Stimulated activated CD8-positive, alpha-beta memory T cell treated with anti-CD3 and anti-CD28 coated beads, Interleukin-4, amount 100 ng/mL, for 48 hours (primary cell): ENCODE results near the gene STARD13.

Source experiments
- DNase-seq: peaks from one replicate; pipeline ENCODE4 v3.0.0-alpha.2; 2020

STARD13 gene, protein sequence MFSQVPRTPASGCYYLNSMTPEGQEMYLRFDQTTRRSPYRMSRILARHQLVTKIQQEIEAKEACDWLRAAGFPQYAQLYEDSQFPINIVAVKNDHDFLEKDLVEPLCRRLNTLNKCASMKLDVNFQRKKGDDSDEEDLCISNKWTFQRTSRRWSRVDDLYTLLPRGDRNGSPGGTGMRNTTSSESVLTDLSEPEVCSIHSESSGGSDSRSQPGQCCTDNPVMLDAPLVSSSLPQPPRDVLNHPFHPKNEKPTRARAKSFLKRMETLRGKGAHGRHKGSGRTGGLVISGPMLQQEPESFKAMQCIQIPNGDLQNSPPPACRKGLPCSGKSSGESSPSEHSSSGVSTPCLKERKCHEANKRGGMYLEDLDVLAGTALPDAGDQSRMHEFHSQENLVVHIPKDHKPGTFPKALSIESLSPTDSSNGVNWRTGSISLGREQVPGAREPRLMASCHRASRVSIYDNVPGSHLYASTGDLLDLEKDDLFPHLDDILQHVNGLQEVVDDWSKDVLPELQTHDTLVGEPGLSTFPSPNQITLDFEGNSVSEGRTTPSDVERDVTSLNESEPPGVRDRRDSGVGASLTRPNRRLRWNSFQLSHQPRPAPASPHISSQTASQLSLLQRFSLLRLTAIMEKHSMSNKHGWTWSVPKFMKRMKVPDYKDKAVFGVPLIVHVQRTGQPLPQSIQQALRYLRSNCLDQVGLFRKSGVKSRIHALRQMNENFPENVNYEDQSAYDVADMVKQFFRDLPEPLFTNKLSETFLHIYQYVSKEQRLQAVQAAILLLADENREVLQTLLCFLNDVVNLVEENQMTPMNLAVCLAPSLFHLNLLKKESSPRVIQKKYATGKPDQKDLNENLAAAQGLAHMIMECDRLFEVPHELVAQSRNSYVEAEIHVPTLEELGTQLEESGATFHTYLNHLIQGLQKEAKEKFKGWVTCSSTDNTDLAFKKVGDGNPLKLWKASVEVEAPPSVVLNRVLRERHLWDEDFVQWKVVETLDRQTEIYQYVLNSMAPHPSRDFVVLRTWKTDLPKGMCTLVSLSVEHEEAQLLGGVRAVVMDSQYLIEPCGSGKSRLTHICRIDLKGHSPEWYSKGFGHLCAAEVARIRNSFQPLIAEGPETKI

GRCh38 chr13:33285420-33286124, at the start of gene STARD13:
STARD13 (minus strand) TSS chr13:33285755; CDS start chr13:33285638, 117 bp downstream.
- peak; percentile 32 for DNase-seq

DNA sequence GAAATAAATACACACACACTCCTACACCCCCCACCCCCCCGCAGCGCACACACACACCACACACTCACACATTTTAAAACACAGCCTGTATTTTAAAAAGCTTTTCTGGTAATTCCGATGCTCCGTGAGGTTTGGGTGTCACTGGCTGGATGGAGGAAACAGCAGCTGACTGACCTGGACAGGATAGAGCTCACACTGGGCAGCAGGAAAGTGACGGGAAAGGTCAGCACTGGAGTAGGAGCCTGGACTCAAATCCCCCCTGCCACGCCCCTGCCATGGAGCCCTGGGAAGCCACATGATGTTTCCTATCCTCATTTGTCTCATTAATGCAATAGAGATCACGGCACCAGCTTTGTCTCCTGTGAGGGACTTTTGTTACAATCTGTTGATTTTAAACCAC, 49.3 kb upstream of the STARD13 start:
- no peak for DNase-seq

GRCh38 chr13:33331962-33332361, 46.4 kb upstream of the STARD13 start:
- DNase-seq = no peak

DNA sequence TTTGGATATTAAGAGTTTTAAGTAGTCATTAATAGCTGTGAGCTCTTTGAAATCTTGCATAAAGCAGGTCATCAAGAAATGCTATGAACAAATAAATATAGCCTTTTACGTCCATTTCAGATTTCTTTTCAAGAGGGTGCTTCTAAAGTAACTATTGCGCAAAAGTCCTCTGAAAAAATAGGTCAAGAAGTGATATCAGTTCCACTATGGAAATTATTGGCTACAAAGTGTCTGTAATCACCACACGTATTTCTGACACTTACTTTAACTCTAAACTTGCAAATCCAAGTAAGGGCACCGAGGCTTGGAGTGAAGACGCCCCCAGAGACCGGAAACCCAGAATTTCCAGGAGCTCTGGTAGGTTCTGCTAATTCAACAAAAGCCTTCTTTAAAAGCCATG, 44.9 kb upstream of the STARD13 start:
- DNase-seq = no peak

GRCh38 chr13:33328701-33329100, 43.1 kb upstream of the STARD13 start:
- DNase-seq = no peak

DNA sequence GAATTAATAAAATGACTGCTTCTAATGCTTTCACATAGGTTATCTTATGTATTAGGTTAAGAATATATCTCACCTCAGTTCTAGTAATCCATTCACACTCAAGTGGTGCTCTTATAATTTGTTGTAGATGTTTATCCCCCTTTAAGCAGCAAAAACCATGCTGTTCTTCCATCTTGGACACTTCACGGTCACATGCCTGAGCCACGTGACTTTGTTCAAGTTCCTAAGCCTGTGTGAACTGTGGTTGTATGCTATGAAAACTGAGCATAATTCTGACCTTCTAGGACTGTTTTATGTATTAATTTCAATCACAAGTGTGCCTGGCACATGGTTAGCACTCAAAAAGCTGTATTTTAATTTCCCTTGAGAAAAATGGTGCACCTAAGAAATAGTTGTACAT, 41.2 kb upstream of the STARD13 start:
- DNase-seq = no peak

- no peak for DNase-seq
Observed at GRCh38 chr13:33326246-33326645, 40.7 kb upstream of the STARD13 start.

DNA sequence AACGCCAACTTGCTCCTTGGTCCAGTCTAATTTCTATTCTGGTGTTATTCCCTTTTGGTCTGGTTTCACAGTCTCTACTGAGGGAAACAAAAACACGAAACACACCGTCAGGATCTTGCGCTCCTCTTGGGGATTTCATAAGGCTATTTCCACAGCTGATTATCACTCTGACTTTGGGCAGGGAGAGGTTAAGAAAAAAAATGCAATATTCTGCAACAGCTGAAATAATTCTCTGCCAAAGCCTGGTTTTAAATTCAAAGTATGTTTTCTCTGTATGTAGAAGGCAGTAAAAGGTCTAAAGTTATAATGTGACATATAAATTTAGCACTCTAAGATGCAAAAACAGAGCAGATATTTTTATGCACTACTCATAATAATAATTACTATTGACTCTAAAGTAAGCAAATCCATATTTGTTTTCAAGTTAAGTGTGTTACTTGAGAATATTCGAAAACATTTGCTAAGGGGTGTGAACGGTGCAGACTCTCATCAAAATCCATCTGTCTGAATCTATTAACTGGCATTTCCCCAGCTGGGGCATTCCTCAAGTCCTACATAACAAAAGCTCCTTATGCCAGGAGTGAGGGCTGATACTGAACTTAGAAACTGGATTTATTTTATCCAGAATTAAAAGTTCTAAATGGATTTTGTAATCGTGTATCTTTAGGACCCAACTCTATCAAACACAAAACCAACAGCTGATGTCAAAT, 38.4 kb upstream of the STARD13 start:
- DNase-seq = no peak

DNA sequence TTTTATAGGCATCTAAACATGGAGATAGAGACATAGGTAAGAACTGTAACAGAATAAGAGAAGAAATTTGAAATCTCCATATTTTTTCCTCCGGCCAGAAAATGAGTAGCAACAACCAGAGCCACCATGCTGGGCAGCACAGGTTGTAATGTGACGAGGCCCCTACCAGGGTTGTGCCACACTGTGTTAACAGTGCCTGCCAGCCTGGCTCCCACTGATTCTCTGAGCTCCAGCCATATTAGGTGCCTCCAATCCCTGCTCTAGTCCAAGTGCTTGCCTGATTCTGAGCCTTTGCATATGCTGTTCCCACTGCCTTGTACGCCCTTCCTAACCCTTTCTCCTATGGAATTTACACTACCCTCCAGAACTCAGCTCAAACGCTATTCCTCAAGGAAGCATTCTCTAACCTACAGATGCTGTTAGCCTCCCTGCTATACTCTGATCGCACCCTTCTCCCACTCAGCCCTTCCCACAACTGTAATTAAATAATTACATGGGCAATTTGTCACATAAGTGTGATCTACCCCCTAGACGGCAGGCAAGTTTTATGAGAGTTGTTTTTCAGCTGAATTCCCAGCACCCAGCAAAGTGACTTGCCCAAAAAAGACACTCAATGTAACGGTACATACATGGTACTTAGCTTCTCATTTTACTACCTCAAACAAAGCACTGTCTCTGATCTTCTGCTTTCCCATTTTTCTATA, 37.6 kb upstream of the STARD13 start:
- no peak for DNase-seq

DNA sequence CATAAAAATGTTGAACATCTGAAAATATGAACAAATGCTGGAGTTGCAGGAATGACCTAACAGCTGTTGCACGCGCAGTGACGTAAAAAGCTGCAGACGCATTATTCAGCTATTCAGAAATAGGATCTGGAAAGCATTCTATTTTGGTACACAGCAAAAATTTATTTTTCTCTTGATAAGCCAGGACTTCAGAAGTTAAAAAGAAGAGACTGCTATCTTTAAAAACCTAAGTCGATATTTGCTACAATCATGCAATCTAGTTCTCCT, 36.9 kb upstream of the STARD13 start:
- DNase-seq = no peak

DNA sequence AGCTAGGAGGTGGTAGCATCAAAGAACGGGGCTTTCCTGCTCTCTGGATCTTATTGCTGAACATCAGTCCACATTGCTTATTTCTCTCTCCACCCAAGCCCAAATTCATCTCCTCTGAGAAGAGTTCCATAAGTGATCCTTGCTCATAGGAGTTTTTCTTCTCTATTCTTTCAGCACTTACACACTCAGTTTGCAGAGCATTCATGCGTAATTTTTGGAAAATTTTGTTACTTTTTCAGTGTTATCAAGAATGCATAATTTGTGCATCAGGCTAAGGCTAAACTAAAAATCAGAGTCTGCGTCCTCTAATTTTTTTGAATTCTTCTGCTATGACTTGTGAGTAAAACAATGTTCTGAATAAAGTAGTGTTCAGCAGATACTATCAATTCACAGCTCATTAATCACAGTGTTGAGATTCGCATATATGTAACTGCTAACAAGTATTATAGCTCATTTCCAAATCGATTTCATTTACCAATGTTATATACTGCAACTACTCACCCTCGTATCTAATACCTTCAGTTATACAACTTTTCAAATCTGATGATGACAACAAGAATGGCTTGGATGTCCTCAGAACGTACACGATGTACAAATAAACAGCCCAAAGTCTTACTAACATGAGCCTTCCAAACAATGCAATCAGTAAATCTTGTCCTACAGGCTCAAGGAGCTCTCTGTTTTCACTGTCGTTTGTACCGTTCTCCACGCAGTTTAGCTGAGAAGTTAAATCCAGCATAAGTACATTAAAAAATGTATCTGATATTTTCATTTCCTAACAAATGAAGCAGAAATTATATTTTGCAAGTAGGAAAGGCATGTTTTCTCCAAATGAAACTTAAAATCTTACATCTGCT, 36.4 kb upstream of the STARD13 start:
- DNase-seq = no peak

- no peak for DNase-seq
Observed at GRCh38 chr13:33319859-33320258, 34.3 kb upstream of the STARD13 start.

DNA sequence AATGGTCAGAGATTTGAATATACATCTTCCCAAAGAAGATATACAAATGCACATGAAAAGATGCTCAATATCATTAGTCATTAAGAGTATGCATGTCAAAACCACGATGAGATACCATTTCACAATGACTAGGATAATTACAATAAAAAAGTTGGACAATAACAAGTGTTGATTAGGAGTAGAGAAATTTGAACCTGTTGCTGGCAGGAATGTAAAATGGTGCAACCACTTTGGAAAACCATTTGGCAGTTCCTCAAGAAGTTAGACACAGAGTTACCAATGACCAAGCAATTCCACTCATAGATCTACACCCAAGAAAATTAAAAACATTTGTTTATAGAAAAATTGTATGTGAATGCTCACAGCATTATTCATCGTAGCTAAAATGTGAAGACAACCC, 33.2 kb upstream of the STARD13 start:
- no peak for DNase-seq

- no peak for DNase-seq
Observed at GRCh38 chr13:33318037-33318436, 32.5 kb upstream of the STARD13 start.

GRCh38 chr13:33316890-33317289, 31.3 kb upstream of the STARD13 start:
- no peak for DNase-seq

DNA sequence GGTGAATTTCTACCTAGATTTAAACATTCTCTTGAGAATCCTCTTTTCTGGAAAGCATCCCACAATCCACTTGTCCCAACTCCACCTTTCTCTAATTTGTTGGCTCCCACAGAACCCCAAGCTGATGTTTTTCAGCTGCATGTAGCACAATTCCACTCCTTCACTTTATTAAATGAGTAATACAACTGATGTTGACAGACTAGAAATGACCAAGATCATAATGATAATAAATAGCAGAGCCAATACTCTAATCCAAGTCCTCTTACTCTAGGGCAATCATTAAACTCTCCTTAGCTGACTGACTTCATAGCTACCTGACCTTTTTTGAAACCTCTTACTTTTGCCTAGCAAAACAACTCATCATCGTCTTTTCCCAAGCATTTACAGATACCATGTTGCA, 27.9 kb upstream of the STARD13 start:
- DNase-seq = no peak

GRCh38 chr13:33312861-33313212, 27.3 kb upstream of the STARD13 start:
- DNase-seq = no peak

DNA sequence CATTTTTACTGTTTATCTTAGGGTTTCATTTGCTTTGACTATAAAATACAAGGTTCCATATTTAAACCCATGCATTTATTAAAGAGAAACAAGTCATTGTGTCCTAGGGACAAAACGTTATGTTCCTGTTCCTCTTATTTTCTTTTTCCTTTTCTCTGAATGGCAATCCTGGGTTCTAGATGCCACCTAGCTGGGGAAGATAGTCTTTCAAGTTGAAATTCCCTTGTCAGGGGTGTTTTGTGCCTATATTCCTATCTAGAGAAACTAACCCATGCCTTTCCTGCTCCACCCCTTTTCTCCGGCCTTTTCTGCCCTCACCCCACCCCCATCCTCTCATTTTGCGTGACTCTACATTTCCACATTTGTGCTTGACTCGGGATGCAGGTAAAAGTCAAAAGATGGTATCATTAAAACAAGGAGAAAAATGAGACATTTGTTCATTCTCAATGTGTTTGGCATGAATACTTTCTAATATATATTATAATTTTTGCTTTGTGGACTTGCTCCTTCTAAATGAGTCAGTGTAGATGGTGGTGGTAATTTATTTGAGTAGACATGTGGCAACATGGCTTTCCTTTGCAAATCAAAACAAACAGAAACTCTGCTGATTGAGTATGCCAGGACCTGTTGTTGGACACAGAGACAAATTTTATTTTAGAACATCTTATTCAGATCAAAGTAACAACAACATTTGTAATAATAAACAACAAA, 26.8 kb upstream of the STARD13 start:
- no peak for DNase-seq

- DNase-seq = no peak
Observed at GRCh38 chr13:33311040-33311439, 25.5 kb upstream of the STARD13 start.
